NB4 (cell line): ENCODE measurements around the gene AQP3.

Experiments used
- CTCF ChIP-seq: IDR thresholded peaks from one replicate; pipeline ENCODE4 v1.5.1; 2012; ENCODE audit warnings: low read depth, low read length
- POLR2A ChIP-seq: IDR thresholded peaks from 2 replicates; pipeline ENCODE4 v1.6.1; 2011; ENCODE audit warnings: mild to moderate bottlenecking; ENCODE audit not compliant: insufficient read length; ENCODE audit errors: extremely low read depth

- TF ChIP-seq CTCF (no peak), POLR2A (no peak)
Observed at GRCh38 chr9:33471361-33471760, 24.0 kb upstream of the AQP3 start.
